HG03103 (cell line): ENCODE results near the gene PRPF40B.
"Not testable (repeated sequence)": the region's sequence is repeated elsewhere in the genome, so short reads cannot be mapped to it uniquely, and the experiment has no call there.

Experiments
- ATAC-seq: cut with Tn5 transposase; IDR thresholded peaks from one replicate; pipeline ENCODE4 v1.9.1; 2021; ENCODE audit warnings: low read depth; ENCODE audit not compliant: unreplicated experiment

The PRPF40B gene

DNA sequence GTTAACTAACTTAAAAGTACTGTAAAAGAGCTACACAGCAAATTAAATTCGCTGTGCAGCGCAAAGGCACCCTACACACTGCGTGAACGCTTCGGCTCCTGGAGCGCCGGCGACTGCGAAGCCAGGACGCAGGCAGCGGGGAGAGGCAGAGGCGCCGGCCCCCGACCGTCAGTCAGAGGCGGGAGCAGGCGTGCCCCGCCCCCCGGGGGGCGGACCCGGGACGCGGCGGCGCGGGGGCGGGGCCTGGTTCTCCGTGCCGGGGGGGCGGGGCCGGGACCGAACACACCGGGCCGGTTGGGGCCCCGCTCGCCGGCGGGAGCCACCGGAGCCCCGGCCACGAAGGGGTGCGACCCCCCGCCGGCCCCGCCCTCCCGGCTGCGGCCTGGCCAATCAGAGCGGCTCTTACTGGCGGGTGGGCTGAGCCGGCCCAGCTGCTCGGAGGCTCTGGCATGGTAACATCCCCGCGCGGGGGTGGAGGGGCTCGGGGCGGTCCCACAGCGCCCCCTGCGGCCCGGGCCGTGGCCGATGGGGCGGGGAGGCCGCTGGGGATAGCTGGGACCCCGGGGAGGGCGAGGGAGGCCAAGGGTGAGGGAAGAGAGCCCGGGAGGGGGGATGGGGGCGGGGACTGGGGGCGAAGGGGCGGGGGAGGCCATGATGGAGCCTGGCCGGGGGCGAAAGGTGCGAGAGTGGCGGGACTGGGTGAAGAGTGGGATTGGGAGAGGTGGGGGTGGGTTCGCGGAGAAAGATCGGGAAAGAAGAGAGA, at the start of gene PRPF40B:
Gene PRPF40B (plus strand): TSS at position 420 of the 763 bp plus-strand sequence. CDS start 30 bp downstream, at position 450.
- peak; percentile 66 for ATAC-seq

DNA sequence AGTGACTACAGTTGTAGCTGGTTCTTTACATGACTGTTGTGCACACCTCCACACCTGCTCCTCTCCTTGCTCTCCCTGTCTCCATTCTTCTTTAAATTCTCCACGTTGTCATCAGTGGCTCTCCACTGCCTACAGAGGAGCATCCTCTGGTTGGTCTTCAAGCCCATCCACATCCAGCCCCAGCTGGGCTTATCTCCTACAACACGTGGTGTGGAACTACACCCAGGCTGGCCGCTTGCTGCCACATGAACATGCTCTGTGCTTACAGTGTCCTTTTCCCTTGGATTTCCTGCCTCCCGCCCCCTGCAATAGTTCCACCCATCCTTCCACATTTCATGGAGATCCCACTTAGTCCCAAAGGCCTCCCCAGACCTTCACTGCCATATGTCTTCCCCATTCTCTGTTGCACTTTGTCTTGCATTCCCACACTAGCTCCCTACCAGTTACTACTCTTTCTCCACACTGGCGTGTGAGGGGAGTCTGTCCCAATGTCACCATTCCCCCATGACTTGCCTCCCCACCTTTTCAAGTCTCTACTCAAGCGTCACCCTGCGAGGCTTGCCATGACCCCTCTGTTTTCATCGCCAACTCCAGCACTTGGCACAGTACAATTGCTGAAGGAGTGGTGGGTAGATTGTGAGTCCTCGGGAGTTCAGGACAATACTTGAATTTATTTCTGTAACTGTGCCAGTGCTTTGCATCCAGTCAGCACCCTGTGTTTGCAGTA, 45.6 kb upstream of the PRPF40B start:
- no peak for ATAC-seq

DNA sequence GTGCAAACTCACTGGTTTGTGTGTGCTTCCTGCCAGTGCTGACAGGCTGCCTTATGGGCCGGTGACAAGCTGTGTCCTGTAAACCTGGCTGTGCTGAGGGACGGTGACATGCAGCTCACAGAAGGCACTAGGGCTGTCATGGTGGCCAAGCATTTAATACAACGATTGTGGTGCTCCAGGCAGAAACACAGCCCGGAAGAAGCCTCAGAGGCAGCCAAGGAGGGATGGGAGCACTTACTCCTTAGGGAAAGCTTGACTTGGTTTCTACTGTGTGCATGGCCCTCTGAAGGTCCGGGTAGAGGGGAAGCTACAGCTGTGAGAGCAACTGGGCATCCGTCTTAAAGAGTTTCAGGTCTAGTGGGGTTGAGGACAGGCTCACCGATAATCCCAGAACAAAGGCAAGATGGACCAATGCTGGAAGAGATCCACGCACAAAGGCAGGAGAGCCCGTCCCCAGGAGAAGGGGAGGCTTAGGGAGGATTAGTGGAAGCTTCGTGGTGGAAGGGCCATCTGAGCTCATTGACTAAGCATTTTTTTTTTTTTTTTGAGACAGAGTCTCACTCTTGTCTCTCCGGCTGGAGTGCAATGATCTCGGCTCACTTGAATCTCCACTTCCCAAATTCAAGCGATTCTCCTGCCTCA, 44.8 kb upstream of the PRPF40B start:
- ATAC-seq = no peak

DNA sequence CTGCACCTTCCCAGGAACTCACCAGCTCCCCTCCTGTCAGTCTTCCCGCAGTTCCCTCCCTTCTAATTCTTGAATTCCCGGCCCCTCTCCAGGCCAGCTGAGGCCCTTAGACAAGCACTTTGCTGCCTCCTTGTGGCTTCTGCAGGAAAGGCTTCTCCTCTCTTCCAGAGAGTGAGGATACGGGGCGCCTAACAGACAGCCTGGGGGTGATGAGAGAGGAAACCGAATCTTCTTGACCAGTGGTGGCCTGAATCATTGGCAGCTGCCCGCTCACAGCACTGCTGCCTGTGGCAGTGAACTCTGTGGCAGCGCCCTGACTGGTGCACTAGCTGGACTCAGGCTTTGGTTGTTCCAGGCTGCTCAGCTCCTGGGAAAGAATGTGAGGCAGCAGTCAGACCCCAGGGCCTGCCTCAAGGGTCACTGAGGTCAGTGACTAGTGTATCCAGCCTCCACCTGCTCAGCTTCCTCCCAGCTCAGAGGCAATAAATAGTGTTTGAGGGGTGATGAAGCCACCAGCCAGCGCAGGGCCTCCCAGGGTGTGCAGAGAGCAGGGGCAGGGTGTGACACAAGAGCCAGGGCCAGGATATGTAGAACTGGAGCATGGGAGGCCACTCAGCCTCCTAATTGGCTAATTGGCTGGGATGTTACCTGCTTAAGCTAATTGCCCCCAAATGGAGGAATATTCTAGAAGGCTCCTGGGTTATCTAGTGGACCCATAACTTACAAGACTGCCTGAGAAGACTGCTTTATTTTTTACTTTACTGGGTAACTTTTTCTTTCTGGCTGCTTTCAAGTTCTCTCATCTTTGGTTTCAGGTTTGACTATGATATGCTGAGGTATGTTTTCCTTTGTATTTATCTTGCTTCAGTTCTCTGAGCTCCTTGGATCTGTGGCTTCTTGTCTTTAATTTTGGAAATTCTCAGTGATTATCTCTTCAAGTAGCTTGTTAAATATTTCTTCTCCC, 42.5 kb upstream of the PRPF40B start:
- no peak for ATAC-seq

DNA sequence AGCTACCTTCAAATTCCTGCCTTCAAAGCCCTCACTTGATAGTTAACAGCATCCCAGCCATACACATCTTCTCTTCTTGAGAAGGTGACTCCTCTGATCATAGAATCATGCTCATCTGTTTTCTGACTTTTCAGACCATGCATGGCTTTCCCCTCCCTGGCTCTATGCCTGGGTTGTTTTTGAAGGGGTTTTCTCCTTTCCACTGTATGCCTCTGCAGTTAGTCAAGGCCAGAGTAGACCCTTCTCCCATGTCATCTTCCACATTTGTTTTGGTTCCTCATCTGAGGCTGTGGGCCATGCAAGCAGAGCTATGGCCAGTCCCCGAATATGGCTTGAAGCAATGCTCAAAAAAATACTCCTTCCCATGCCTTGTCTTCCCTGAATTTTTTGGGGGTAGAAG, 41.2 kb upstream of the PRPF40B start:
- no peak for ATAC-seq

DNA sequence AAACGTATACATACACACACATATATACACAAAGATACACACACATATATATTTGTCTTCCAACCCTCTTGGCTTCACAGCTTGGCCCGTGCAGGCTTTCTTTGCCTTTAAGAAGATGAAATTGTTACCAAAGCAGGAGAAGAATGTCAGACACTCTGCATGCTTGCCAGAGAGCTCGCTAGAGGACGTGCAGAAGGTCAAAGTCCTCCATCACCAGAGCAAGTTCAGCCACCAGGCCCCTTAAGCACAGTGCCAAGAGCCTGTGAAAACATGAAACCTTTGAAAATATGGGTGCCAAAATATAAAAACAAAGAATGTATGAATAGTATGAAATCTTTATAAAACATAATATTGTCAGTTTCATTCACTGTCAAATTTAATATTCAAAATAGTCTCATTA, 40.5 kb upstream of the PRPF40B start:
- ATAC-seq = no peak

DNA sequence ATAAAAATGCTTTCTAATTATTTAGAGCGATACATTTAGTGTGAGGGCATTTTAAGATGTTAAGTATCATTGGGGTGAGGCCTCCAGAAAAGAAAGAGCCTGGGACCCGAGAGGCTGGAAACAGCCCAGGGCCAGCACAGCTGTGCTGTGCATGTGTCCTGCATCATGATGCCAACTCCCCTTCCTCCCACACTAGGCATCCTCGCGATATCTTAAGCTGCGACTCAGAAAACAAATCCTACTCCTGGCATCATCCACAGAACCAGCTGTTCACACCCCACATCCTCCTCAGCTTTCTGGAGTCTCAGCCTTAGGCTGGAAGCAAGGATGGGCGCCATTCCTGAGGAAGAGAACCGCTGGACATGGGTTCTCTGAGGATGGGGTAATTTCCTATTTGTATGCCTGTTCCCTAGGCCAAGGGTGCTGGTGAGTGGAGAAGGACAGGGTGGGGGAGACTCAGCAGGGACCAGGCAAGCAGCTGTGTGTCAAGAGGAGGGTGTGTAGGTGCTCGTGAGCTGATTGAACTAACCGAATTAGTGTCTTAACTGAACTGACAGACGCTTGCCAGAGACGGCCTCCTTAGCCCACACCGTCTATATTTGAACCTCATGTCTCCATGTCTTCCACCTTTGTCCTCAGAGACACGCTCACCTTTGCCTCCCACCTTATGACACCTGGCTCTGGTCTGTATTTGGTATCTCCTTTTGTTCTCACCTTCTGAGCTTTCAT, 39.8 kb upstream of the PRPF40B start:
- ATAC-seq = no peak

DNA sequence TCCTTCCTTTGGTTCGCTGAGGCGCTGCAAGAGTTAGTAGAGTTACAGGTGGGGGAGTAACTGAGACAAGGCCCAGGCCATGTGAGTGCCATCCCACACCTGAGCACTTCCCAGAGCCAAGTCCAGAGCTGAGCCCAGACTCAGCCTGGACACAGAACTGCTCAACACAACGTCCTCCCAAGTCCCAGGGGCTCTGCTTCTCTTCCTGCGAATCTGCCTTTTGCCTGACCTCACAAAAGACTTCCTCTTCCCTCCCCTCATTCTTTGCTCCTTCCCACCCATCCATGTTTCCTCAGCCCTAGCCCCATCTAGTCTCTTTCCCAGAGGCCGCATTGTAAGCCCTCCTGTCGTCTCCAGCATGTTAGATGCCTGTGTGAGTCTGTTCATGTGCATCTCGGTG, 38.8 kb upstream of the PRPF40B start:
- ATAC-seq = no peak

DNA sequence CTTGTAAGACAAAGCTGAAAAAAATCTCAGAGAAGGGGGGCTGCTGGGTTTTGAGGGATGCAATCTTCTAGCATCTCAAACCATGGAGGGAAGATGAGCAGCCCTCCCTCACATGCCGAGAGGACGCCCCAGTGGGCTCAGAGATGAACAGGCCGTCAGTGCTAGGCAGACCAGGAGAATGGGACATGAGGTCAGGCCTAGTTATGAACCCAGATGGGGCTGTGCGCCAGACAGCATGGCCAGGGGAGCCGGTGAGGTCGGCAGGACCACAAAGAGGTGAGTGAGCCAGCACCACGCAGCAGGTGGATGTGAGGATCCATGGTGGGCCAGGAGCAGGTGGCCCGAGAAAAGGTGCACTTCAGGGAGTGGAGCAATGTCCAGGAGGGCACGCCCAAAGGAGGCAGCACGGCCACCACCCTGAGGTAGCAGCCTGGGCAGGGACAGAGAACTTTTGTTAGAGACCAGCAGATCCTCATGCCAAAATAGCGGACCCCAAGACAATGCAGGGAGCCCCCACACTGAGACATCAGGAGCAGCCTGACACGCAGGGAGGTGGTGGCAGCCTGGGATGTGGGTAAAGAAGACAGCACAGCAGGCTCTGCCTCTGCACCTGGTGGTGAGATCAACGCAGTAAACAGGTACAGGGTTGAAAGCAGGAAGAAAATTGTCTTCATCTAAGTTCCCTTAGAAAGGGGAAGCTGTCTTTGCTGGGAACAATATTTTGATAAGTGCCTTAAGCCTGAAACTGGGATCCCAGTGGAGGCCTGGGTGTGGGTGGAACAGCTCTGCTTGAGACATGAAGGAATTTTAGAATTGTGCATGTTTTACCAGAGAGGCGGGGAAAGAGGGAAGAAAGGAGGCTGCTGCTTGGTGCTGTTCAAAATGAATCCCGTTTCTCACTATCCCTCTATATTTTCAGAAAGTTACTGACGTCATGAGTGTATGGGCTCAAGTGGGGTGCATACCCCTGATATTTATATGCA, 37.6 kb upstream of the PRPF40B start:
- no peak for ATAC-seq

DNA sequence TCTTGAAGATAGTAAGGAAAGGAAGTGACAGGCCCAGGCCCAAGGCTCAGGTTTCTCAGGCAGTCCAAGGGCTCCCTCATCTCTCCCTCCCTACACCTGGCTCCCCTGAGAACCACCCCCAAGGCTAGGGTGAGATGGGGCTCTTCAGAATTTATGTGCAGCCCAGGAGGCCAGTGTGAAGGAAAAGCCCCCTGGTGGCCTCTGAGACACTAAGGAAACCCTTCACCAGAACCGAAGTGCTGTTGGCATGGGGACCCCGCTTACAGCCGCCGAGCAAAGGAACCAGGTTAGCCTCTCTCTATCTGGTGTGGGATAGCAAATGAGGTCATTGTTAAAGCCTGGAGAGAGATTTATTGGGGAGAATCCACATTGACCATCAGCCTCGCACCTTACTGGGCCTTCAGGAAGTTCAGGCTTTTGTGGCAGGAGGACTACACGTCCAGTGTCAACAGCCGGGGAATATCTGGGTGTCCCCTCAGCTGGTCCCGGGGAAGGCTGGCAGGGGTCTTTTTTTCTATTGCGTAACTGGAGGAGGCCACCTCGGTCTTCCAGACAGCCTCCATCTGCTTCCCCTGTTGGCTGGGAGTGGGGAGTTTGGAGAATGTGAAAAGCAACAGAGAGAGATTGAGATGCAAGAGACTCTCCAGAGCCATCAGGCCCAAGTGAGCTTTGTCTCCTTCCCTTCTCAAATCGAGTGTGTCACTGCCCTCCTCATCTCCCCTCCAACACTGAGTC, 36.0 kb upstream of the PRPF40B start:
- ATAC-seq = no peak

DNA sequence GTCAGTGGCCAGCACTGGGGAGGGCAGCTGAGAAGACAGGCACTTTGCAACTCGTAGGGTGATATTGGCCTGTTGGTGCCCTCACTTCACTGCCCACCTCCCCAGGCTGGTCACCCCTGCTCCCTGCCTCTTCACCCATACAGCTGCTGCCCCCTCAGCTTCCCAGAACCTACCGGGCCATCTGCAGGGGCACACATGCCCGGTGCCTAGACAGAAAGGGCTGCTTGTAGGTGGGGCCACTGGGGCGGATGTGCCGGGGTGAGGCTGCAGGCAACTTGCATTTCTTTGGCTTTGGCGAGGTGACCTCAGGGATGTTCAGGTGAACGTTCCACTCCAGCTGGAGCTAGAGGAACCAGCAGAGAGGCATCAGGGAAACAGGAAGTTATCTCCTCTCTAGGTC, 35.1 kb upstream of the PRPF40B start:
- no peak for ATAC-seq

DNA sequence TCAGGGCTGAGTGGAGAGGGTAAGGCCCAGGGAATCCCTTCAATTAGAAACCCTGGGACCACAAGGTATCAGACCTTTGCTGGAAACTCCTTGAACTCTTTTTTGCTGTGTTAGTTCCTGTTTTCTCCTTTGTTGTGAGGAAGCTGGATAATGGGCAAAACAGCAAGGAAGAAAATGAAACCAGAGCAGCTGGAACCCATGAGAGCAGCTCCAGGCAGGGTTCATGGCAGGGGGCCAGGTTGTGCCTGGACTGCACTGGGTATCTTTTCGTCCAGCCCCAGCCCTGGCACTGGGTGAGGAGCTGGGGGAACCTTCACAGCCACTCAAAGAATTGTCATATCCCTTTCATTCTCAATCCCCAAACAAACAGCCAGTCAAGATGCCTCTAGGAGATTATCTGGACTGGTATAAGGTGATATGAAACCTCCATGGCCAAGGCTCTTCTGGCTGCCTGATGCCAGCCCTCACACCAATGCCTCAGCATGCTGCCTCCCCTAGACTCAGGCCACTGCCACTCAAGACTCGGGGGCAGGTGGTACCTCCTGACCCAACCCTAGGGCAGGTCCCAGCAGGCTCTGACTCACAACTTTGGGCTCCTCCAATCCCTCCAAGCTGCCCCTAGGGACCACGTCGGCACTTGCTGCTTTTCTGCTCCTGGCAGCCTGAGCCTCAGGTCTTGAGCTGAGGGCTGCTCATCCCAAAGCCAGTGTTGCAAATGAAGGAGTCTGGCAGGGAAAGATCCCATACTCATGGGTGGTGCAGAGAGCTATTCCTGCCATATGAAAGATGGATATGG, 34.4 kb upstream of the PRPF40B start:
- ATAC-seq = no peak

DNA sequence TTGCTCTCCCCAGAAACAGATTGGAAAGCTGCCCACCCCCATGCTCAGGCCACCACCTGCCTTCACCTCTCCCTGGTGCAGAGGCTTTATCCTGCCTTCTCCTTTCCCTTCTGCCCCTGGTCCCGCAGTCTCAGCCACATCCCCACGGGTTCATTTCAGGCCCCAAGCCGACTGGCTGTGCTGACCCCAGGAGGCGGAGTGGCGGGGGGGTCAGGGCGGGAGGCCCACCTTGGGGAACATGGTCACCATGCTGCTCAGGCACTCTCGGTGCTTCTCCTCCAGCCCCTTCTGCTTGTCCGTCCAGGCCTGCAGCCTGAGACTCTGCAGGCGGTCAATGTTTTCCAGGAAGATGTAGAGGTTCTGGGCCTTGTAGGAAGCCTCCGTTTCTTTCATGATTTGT, 24.8 kb upstream of the PRPF40B start:
- no peak for ATAC-seq

DNA sequence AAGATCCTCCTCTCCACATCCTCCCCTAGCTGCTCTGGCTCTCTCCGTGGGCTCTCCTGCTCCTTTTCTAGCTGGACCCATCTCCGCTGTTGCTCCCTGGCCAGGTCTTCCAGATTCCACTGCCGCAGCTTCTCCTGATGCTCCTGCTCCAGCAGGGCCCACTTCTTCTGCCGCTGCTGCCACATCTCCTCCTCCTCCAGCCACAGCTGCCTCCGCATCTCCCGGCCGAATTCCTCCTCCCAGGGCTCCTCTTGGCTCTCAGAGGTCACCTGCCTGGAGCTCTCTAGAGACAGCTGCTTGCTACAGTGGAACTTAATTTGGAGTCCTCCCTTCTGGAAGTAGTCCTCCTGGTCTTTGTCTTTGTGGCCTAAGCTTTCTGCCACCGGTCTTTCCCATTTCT, 23.4 kb upstream of the PRPF40B start:
- ATAC-seq = no peak

DNA sequence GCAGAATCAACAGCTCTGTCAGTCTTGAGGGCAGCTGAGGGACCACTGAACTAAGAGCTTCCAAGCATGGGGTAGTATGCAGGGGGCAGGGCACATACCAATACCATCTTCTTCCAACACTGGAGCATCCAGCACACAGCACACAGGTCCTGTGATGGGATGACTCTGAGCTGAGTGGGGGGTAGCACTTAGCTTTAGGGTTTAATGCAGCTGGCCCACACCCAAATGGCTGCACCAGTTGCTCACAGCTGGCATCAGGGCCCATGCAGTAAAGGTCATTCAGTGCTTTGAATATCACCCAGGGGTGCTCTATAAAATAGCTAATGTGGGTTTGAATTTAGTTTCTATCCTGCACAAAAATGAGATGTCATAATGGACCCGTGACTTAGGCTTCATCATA, 19.6 kb upstream of the PRPF40B start:
- ATAC-seq = no peak

DNA sequence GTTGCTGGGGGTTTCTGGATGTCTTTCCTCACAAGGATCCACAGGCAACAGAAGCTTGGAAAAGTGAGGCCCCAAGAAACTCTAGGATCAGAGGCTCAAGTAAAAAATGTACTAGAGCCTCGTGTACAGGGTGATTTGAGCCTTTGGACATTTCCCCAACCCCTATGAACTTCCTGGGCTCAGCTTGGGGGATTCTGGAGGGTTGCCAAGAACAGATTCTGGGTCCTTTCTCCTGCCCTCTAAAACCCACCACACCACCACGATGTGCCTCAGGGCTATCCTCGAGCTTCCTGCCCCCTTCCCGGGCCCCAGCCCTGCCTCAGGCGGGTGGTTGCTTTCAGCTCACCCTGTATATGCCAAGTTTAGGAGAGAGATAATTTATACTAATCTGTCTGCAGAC, 18.5 kb upstream of the PRPF40B start:
- no peak for ATAC-seq

DNA sequence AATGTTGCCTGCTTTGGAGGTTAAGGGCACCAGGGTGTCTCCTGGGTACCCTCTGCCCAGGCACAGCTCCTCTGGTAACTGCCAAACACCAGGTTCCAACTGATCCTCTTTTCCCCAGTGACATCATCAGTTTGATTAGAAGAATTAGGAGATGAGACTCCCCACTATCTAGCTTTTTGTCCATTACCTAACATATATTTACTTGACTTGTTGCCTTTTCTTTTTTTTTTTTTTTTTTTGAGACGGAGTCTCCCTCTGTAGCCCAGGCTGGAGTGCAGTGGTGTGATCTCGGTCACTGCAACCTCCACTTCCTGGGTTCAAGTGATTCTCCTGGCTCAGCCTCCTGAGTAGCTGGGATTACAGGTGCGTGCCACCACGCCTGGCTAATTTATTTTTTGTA, 17.8 kb upstream of the PRPF40B start, which contains the start of gene FAM186B:
Gene FAM186B (minus strand): TSS at position 101 of the 400 bp plus-strand sequence. CDS start 162 bp downstream, outside the sequence.
- not testable (repeated sequence) for ATAC-seq
